HL-60/S4 treated with retinoic acid at 250 ng/mL for 4 days and 3 days (cell line): ENCODE results near the gene COL5A3.

Experiments
- in situ Hi-C: fragments of 300-500 bp; cut with MboI; formaldehyde crosslinking; loops from 2 replicates; pipeline ENCODE4 v1.7.0; 2022; ENCODE audit warnings: low sequenced_read_pairs

The COL5A3 gene

DNA sequence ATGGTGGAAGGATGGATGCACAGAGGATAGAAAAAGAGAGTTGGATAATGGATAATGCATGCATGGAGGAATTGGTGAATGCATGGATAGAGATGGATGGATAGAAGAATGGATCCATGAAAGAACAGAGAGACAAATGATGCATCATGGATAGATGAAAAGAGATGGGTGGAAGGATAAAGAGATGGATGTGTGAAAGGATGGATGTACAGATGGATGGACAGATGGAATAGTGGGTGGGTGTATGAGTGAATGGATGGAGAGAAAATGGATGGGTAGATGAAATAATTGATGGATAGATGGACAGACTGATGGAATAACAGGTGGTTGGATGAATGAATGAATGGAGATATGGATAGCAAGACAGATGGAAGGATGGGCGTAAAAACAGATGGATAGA lies 99.7 kb downstream of the COL5A3 start:
- in situ Hi-C loops, result no loop called here
